Kidney (tissue), 14 donors: ENCODE data around the gene LRRC27. TPM values are rescaled to one million over a fixed set of nuclear protein-coding genes. Genes with fewer than 3 reads are reported as not detected.

Experiments used
- DNase-seq, 5 donors: peaks; one replicate each; pipeline ENCODE4 v3.0.0-alpha.2; 2013 to 2020
- FAIRE-seq: peaks from 2 replicates; lab custom pipeline; 2012; peaks lifted over from hg19 to GRCh38; lab: Jason Lieb, UNC
- H3K27ac ChIP-seq, 2 donors: one replicate each; pipeline ENCODE4 v1.7.0; 2013; ENCODE audit warnings: low read depth in 2 of 2, low read length in 2 of 2, inconsistent platforms in 1 of 2
- H3K27me3 ChIP-seq: one replicate; pipeline ENCODE4 v1.7.1; 2013; ENCODE audit warnings: low read length, inconsistent platforms; ENCODE audit not compliant: control insufficient read depth, insufficient read depth
- H3K36me3 ChIP-seq, 3 donors: one replicate each; pipeline versions ENCODE4 v1.7.0 to v1.7.1; 2013; ENCODE audit warnings: low read length in 3 of 3, control low read depth in 1 of 3, inconsistent platforms in 1 of 3; ENCODE audit not compliant: insufficient read depth in 3 of 3, control insufficient read depth in 2 of 3
- H3K4me1 ChIP-seq, 3 donors: one replicate each; pipeline versions ENCODE4 v1.7.0 to v1.7.1; 2013; ENCODE audit warnings: low read length in 3 of 3, inconsistent platforms in 1 of 3, low read depth in 1 of 3; ENCODE audit not compliant: control insufficient read depth in 2 of 3, insufficient read depth in 2 of 3
- H3K4me3 ChIP-seq, 3 donors: one replicate each; pipeline versions ENCODE4 v1.7.0 to v1.8.1; 2013; ENCODE audit warnings: low read length in 3 of 3, control low read depth in 1 of 3, inconsistent platforms in 1 of 3
- H3K9ac ChIP-seq, 3 donors: one replicate each; pipeline versions ENCODE4 v1.7.0 to v1.7.1; 2013; ENCODE audit warnings: low read length in 3 of 3, control low read depth in 1 of 3, inconsistent platforms in 1 of 3
- H3K9me3 ChIP-seq, 3 donors: one replicate each; pipeline versions ENCODE4 v1.7.0 to v1.7.1; 2013; ENCODE audit warnings: low read length in 3 of 3, control low read depth in 1 of 3, inconsistent platforms in 1 of 3; ENCODE audit not compliant: control insufficient read depth in 2 of 3, insufficient read depth in 1 of 3
- intact Hi-C: fragments of 100-400 bp; cut with DNase I; formaldehyde crosslinking; loops from one replicate; pipeline ENCODE4 v1.11.1; 2022
- polyA plus RNA-seq: library from polyadenylated mRNA; stranded (reverse); fragments of 350-450 nt; fragmentation: Illumina TruSeq; extraction: RNeasy Lipid Tissue Mini Kit (QIAGEN cat#74804); gene quantifications from one replicate; pipeline ENCODE4 v1.2.3, GENCODE V29; 2014; ENCODE audit warnings: low read depth, low replicate concordance; ENCODE audit not compliant: insufficient read depth
- total RNA-seq: library from RNA; stranded (reverse); fragmentation: NEBNext Ultra II Directional; extraction: Animal tissue kit (Norgen Biotek cat#: 25700); gene quantifications from one replicate; pipeline ENCODE4 v1.2.1, GENCODE V29; 2021
- TF ChIP-seq, protein P1 (sequence below): IDR thresholded peaks from 3 replicates; pipeline ENCODE4 v1.5.1; 2012; ENCODE audit warnings: mild to moderate bottlenecking, moderate library complexity, borderline replicate concordance; ENCODE audit not compliant: insufficient read depth; ENCODE audit errors: extremely low read depth
- donor health status: control.
- donor health status: control.
- donor health status: control.
- donor health status: control.
- donor health status: control.
- donor health status: DM: yes; HTN: yes; CAD: no.
- donor health status: Normal renal cell carcinoma (clear cell type).

LRRC27 gene
- total and polyA plus RNA-seq, 2 donors from 2014 or later: 14.4 to 14.6 TPM

DNA sequence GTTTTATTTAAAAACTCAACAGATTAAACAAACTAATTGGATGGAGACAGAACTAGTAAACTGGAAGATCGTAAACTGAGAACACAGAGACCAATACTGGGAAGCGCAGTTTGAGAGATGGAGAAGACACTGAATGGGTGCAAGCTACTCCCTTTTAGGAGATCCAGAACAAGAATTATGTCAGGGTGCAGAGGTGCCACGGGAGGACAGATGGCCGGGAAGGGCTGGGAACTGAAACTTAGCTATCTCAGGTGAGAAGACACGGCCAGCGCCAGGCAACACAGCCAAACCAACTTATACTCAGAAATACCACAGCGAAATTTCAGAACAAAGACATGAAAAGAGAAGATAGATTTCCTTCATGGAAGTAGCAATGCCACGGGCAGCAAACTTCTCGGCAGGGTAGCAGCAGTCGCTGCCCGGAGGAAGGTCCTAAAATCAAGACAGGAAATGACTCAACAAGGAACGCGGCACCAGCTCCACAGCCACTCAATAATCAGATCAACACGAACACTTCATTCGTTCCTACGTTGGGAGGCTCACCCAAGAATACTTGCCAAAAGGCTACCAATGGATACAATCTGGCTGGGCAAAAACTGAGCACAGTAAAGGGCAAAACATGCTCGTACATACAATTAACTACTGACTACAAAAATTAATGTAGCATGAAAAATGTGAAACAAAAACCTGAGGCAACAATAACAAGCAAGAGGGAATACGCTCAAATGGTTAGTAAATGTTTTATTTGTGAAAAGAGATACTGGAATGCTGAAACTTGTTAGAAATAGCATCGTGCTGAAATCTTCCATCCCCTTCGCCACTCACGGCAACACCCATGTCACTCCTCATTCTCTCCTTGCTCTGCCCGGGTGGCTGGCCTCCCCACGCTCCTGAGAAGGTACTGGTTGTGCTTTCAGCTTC, 2.2 kb upstream of the LRRC27 start:
- FAIRE-seq: no peak

GRCh38 chr10:132330486-132330833, 1.5 kb upstream of the LRRC27 start:
- H3K27me3 ChIP-seq: no peaks in the 10 kb centered on the region
- FAIRE-seq: no peak
- H3K4me3 ChIP-seq: peak overlapping the region; percentile 28 to 87 (median 28)
- peaks cover 0 to 11% (median 4%) of the 10 kb centered on the region in 3 donors for H3K4me1 ChIP-seq
- intact Hi-C loops: no loop called here
- no peaks in the 10 kb centered on the region for H3K9me3 ChIP-seq
- no peak overlapping the region for H3K9ac ChIP-seq
- peak overlapping the region in 1 of 2 donors; percentile 40 for H3K27ac ChIP-seq
- H3K36me3 ChIP-seq: peaks cover 0 to 5% (median 0%) of the 10 kb centered on the region in 3 donors
- no peak for DNase-seq
- TF ChIP-seq, protein P1, sequence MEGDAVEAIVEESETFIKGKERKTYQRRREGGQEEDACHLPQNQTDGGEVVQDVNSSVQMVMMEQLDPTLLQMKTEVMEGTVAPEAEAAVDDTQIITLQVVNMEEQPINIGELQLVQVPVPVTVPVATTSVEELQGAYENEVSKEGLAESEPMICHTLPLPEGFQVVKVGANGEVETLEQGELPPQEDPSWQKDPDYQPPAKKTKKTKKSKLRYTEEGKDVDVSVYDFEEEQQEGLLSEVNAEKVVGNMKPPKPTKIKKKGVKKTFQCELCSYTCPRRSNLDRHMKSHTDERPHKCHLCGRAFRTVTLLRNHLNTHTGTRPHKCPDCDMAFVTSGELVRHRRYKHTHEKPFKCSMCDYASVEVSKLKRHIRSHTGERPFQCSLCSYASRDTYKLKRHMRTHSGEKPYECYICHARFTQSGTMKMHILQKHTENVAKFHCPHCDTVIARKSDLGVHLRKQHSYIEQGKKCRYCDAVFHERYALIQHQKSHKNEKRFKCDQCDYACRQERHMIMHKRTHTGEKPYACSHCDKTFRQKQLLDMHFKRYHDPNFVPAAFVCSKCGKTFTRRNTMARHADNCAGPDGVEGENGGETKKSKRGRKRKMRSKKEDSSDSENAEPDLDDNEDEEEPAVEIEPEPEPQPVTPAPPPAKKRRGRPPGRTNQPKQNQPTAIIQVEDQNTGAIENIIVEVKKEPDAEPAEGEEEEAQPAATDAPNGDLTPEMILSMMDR: no peak

More for the DNA sequence above, 2.2 kb upstream of the LRRC27 start:
- Histone ChIP-seq H3K4me1 (peaks cover 0 to 11% (median 4%) of the 10 kb centered on the region in 3 donors), H3K27ac (peak overlapping the region; percentile 14 to 40), H3K9ac (peak overlapping the region in 2 of 3 donors; percentile 4 to 60), H3K27me3 (no peaks in the 10 kb centered on the region), H3K9me3 (no peaks in the 10 kb centered on the region), H3K36me3 (peaks cover 0 to 5% (median 0%) of the 10 kb centered on the region in 3 donors), H3K4me3 (peak overlapping the region; percentile 28 to 35 (median 28))
- DNase-seq: peak in 3 of 5 donors; percentile 45 to 80 (median 73)
- intact Hi-C loops: no loop called here
- TF ChIP-seq, protein P1: no peak

GRCh38 chr10:132332433-132332754, 401 bp downstream of the LRRC27 start:
- FAIRE-seq: no peak
- peaks cover 0 to 11% (median 4%) of the 10 kb centered on the region in 3 donors for H3K4me1 ChIP-seq
- intact Hi-C loops: no loop called here
- H3K36me3 ChIP-seq: no peaks in the 10 kb centered on the region
- no peak for DNase-seq
- H3K9ac ChIP-seq: peak overlapping the region; percentile 22 to 61 (median 42)
- peak overlapping the region; percentile 63 to 87 (median 78) for H3K4me3 ChIP-seq
- H3K9me3 ChIP-seq: no peaks in the 10 kb centered on the region
- TF ChIP-seq, protein P1: no peak
- no peaks in the 10 kb centered on the region for H3K27me3 ChIP-seq
- H3K27ac ChIP-seq: peak overlapping the region; percentile 20 to 51
